Measurements from ENCODE around the gene SLC26A9. TPM values are rescaled to one million over a fixed set of nuclear protein-coding genes. Genes with fewer than 3 reads are reported as not detected.

Gene SLC26A9
- total RNA-seq, 1 donor from 2014 or later = 2.5 TPM

DNA sequence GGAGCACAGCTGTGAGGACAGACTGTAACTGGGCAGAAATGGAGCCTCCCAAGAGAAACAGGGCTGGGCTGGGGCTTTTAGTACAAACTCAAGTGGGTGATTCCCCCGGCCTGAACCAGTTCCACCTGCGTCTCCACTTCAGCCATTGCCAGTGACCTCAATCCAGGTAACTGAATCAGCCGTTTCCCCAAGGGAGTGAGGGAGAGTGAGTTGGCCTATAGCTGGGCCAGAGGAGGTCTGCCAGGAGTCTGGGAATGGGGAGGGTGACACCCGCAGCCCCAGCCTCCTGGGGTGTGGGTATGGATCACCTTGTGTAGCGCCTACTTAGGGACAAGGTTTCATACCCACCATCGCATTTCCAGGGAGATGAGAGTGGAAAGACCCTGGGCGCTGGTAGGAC, 8.5 kb downstream of the SLC26A9 start:
- TF ChIP-seq, protein P1, sequence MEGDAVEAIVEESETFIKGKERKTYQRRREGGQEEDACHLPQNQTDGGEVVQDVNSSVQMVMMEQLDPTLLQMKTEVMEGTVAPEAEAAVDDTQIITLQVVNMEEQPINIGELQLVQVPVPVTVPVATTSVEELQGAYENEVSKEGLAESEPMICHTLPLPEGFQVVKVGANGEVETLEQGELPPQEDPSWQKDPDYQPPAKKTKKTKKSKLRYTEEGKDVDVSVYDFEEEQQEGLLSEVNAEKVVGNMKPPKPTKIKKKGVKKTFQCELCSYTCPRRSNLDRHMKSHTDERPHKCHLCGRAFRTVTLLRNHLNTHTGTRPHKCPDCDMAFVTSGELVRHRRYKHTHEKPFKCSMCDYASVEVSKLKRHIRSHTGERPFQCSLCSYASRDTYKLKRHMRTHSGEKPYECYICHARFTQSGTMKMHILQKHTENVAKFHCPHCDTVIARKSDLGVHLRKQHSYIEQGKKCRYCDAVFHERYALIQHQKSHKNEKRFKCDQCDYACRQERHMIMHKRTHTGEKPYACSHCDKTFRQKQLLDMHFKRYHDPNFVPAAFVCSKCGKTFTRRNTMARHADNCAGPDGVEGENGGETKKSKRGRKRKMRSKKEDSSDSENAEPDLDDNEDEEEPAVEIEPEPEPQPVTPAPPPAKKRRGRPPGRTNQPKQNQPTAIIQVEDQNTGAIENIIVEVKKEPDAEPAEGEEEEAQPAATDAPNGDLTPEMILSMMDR (conservative IDR thresholded peaks at IDR 0.05) = no peak
- Mint-ChIP-seq H3K27ac (peak overlapping the region; percentile 64), H3K9me3 (no peaks in the 10 kb centered on the region), H3K36me3 (no peaks in the 10 kb centered on the region), H3K4me1 (ENCODE audit: unreplicated experiment) (peaks cover 26% of the 10 kb centered on the region), H3K27me3 (peaks cover 33% of the 10 kb centered on the region), H3K4me3 (no peak overlapping the region)
- no peak for DNase-seq (ENCODE audit: extremely low spot score, unreplicated experiment)

DNA sequence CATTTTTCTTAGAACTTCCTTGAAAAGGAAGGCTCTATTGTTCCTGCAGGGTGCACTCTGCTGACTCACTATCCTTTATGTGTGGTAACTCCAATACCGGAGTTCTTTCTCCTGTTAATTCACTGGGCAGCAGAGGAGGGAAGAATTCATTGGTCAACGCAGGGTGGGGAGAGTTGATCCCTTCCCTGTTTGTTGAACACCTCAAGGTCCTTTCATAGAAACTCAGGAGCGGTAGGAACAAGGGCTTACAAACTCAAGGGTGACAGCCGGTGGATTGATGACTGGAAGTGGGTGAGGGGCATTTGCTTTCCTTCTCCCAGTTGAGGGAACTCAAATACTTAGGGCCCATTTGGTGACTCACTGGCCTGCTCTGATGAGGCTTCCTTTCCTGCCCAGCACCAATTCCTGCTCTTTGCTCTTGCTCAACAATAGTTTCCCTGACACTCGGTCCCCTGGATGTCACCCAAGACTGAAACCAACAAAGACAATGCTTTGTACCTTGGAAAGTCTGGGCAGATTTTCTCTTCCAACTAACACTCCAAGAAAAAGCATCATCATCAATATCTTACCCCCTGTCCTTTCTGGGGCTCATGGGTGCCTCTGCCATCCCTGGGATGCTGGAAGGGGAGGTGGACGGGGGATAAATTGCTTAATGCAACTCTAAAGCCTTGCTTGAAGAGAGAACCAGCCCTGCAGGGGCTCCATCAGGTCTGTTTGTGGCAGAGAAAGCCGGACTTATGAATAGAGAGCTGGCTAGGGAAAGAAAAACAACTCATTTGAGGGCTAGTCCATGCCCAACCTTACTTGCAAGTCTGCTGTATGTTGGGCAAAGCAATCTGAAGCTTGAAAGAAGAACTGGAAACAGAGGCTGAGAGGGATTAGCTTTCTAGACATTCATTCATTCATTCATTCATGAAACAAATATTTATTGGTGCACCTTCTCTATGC, 9.3 kb downstream of the SLC26A9 start:
- no peak for DNase-seq (ENCODE audit: extremely low spot score, unreplicated experiment)
- Mint-ChIP-seq H3K27me3 (peaks cover 29% of the 10 kb centered on the region), H3K4me1 (ENCODE audit: unreplicated experiment) (peaks cover 22% of the 10 kb centered on the region), H3K4me3 (peak overlapping the region; percentile 27), H3K27ac (peak overlapping the region; percentile 75), H3K9me3 (no peaks in the 10 kb centered on the region), H3K36me3 (no peaks in the 10 kb centered on the region)
- TF ChIP-seq, protein P1 (conservative IDR thresholded peaks at IDR 0.05) = no peak

DNA sequence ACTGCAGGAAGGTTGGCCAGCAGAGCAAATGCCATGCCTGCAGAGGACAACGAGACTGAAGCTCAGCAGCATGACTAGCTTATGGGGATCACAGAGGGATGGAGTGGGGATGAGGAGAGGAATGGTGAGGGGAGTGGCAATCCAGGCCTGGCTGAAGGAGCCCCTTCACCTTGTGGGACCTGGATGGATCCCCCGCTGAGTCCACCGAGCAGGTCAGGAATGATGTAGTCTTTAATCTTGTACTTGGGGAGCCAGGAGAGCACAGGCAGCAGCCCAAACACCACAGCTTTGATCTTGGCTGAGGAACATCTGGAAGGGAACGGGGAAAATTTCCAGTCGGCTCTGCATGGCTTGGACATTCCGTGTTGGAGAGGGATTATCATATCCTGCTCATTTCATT, 10.5 kb downstream of the SLC26A9 start:
- peaks cover 28% of the 10 kb centered on the region for H3K27me3 Mint-ChIP-seq
- H3K4me1 Mint-ChIP-seq (ENCODE audit: unreplicated experiment) = peaks cover 22% of the 10 kb centered on the region
- TF ChIP-seq, protein P1 (conservative IDR thresholded peaks at IDR 0.05) = no peak
- no peak overlapping the region for H3K4me3 Mint-ChIP-seq
- peak overlapping the region; percentile 3 for H3K27ac Mint-ChIP-seq
- no peak for DNase-seq (ENCODE audit: extremely low spot score, unreplicated experiment)
- no peaks in the 10 kb centered on the region for H3K36me3 Mint-ChIP-seq
- H3K9me3 Mint-ChIP-seq = no peaks in the 10 kb centered on the region

DNA sequence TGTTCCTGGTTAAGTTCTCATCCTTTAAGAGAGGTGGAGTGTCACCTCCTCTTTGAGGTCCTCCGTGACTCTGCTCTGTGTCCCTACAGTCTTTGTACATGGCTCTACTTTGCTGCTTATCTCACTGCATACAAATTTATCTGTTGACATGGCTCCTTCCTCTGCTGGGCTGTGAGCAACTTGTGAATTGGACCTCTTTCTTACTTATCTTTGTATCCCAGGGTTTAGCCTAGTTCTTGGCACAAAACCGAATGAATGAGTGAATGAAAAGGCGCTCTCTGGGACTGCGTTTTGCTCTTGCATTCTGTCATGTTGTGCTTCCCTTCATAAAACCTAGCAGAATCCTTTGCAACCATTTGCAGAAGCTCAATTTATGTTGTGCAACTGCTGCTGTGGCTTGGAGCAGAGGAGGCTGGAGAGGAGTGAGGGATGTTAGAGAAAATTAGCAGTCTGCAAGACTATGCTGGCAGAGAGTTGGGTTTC, 12.4 kb downstream of the SLC26A9 start:
- Mint-ChIP-seq H3K36me3 (no peaks in the 10 kb centered on the region), H3K4me1 (ENCODE audit: unreplicated experiment) (peaks cover 11% of the 10 kb centered on the region), H3K27ac (no peak overlapping the region), H3K4me3 (no peak overlapping the region), H3K9me3 (no peaks in the 10 kb centered on the region), H3K27me3 (peaks cover 16% of the 10 kb centered on the region)
- TF ChIP-seq, protein P1 (conservative IDR thresholded peaks at IDR 0.05) = no peak
- DNase-seq (ENCODE audit: extremely low spot score, unreplicated experiment) = no peak

DNA sequence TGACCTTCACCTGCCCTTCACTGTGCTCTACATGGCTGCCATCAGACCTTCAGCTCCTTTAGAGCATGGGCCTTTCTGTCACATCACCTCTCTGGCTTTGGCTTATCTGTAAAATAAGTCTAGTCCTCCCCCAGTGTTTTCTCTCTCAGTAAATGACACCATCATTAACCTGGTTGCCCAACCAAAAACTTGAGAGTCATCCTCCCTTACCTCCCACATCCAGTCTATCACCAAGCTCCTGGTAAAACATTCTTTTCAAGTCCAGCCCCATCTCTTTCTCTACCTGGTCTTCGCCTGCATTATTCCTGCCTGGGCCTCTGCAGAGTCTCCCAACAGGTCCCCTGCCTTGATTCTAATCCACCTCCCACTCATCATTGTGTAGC, 13.1 kb downstream of the SLC26A9 start:
- Mint-ChIP-seq H3K27ac (no peak overlapping the region), H3K4me3 (no peak overlapping the region), H3K27me3 (peaks cover 16% of the 10 kb centered on the region), H3K36me3 (no peaks in the 10 kb centered on the region), H3K4me1 (ENCODE audit: unreplicated experiment) (peaks cover 18% of the 10 kb centered on the region), H3K9me3 (no peaks in the 10 kb centered on the region)
- no peak for DNase-seq (ENCODE audit: extremely low spot score, unreplicated experiment)
- TF ChIP-seq, protein P1 (conservative IDR thresholded peaks at IDR 0.05) = no peak
